Stomach (tissue), 9 donors: ENCODE data around the gene AK6. TPM values are rescaled to one million over a fixed set of nuclear protein-coding genes. Genes with fewer than 3 reads are reported as not detected.
A peak's percentile ranks its signal among the peaks of the same experiment; 100 is the strongest.

ENCODE experiments used
- DNase-seq, 2 donors: peaks; one replicate each; pipeline versions ENCODE4 v3.0.0 to v3.0.0-alpha.2; 2013 to 2019
- H3K27ac ChIP-seq, 5 donors: fragments of 200-600 bp in 4 of 5; sonication (generic) in 4 of 5; one replicate each; pipeline ENCODE4 v1.5.1; 2013 to 2019; ENCODE audit warnings: mild to moderate bottlenecking in 1 of 5, moderate library complexity in 1 of 5
- H3K27me3 ChIP-seq, 3 donors: fragments of 200-600 bp; sonication (generic); one replicate each; pipeline ENCODE4 v1.5.1; 2017 to 2019; ENCODE audit warnings: mixed run types in 1 of 3
- H3K36me3 ChIP-seq, 4 donors: fragments of 200-600 bp; sonication (generic); 1 replicate in 3 of 4; 2 replicates in 1 of 4; pipeline ENCODE4 v1.5.1; 2016 to 2019
- H3K4me1 ChIP-seq, 4 donors: fragments of 200-600 bp; sonication (generic); one replicate each; pipeline ENCODE4 v1.5.1; 2016 to 2019
- H3K4me3 ChIP-seq, 4 donors: fragments of 200-600 bp; sonication (generic) in 3 of 4; one replicate each; pipeline ENCODE4 v1.5.1; 2016 to 2019; ENCODE audit warnings: mild to moderate bottlenecking in 1 of 4
- H3K9me3 ChIP-seq, 4 donors: fragments of 200-600 bp; sonication (generic); one replicate each; pipeline ENCODE4 v1.5.1; 2016 to 2019
- EP300 ChIP-seq: sonication (generic); formaldehyde crosslinking; IDR thresholded peaks from one replicate; pipeline ENCODE4 v1.6.1; 2017; ENCODE audit warnings: antibody characterized with exemption
- POLR2A ChIP-seq, 4 donors: fragments of 450-650 bp; IDR thresholded peaks; one replicate each; pipeline ENCODE4 v1.6.1; 2016; ENCODE audit warnings: antibody characterized with exemption in 4 of 4, control low read depth in 2 of 4, mild to moderate bottlenecking in 1 of 4, moderate library complexity in 1 of 4
- POLR2AphosphoS5 ChIP-seq, 3 donors: sonication (generic); formaldehyde crosslinking; IDR thresholded peaks; one replicate each; pipeline ENCODE4 v1.6.1; 2016; ENCODE audit warnings: antibody characterized with exemption in 3 of 3
- WGBS, 5 donors: extraction: QIAGEN DNeasy Blood & Tissue Kit in 3 of 5; methylation state at CpG; one replicate each; pipeline versions ENCODE4 v1.1.5 to v1.1.7; 2013 to 2018; 5-methylcytosine and 5-hydroxymethylcytosine counted together
- intact Hi-C: fragments of 100-400 bp; cut with DNase I; formaldehyde crosslinking; loops from one replicate; pipeline ENCODE4 v1.15.1; 2023; ENCODE audit warnings: low total_unique reads
- polyA plus RNA-seq, 3 donors: library from polyadenylated mRNA; stranded (reverse); fragments of 200-250 nt; gene quantifications; one replicate each; pipeline ENCODE4 v1.2.3, GENCODE V29; 2013
- total RNA-seq, 5 donors: library from RNA; depleted of rRNA; stranded (reverse); fragments of >200 nt; gene quantifications; one replicate each; pipeline versions ENCODE4 v1.1.0 to v1.2.3, GENCODE V29; 2014 to 2016
- TF ChIP-seq, protein P1 (sequence below), 7 experiments: fragments of 450-650 bp in 4 of 7; fragments of 200-600 bp in 3 of 7; sonication (generic) in 3 of 7; IDR thresholded peaks; one replicate each; pipeline ENCODE4 v1.5.1; 2016 to 2019; ENCODE audit warnings: antibody characterized with exemption in 7 of 7, control low read depth in 2 of 7, mild to moderate bottlenecking in 1 of 7
- donor health status: healthy with polysubstance abuse.
- donor health status: Bipolar disorder and iron deficiency.
- donor health status: healthy.

AK6 gene
- total and polyA plus RNA-seq, 8 donors: 17.5 to 45.4 (median 41.4) TPM; not detected in 2

- no peak for TF ChIP-seq POLR2A (IDR thresholded peaks at IDR 0.05)
- no peak for TF ChIP-seq EP300
- TF ChIP-seq POLR2AphosphoS5 (IDR thresholded peaks at IDR 0.05): no peak
- TF ChIP-seq, protein P1, sequence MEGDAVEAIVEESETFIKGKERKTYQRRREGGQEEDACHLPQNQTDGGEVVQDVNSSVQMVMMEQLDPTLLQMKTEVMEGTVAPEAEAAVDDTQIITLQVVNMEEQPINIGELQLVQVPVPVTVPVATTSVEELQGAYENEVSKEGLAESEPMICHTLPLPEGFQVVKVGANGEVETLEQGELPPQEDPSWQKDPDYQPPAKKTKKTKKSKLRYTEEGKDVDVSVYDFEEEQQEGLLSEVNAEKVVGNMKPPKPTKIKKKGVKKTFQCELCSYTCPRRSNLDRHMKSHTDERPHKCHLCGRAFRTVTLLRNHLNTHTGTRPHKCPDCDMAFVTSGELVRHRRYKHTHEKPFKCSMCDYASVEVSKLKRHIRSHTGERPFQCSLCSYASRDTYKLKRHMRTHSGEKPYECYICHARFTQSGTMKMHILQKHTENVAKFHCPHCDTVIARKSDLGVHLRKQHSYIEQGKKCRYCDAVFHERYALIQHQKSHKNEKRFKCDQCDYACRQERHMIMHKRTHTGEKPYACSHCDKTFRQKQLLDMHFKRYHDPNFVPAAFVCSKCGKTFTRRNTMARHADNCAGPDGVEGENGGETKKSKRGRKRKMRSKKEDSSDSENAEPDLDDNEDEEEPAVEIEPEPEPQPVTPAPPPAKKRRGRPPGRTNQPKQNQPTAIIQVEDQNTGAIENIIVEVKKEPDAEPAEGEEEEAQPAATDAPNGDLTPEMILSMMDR (IDR thresholded peaks at IDR 0.05): no peak
- Histone ChIP-seq H3K27me3 (no peaks in the 10 kb centered on the region), H3K27ac (peak overlapping the region in 1 of 5 donors; percentile 9), H3K9me3 (no peaks in the 10 kb centered on the region), H3K4me3 (no peak overlapping the region), H3K36me3 (peaks cover 6 to 62% (median 35%) of the 10 kb centered on the region in 4 donors), H3K4me1 (peaks cover 0 to 5% (median 0%) of the 10 kb centered on the region in 4 donors)
- intact Hi-C loops: loop anchor here (10.0 kb wide), 1 partner anchor 266 kb away; the partner anchor contains the start of gene SLC30A5
- no peak for DNase-seq
- 56 to 81% (median 64%) methylated on average over 1 of the region's 1 CpG for WGBS, 5 donors
Observed at GRCh38 chr5:69360442-69360841, 8.9 kb downstream of the AK6 start.

DNA sequence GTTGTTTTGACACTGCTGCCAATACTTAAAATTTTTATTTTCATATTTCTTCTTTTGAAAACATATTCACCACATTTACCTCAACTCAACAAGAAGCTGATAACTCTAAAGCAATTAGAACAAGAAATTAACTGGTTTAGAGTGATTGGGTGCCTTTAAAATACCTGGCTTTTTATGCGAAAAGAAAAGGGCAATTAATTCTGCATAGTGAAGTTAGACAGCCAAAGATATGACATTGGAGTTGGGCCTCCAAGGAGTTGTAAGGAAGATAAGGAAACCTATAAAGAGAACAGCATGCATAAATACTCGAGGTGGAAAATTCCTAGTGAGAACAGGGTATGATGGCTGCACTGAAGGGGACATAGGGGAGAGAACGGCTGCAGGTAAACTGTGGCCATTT is 9.6 kb downstream of the AK6 start:
- intact Hi-C loops: loop anchor here (10.0 kb wide), 1 partner anchor 265 kb away; the partner anchor contains the start of gene SLC30A5
- H3K27me3 ChIP-seq: no peaks in the 10 kb centered on the region
- DNase-seq: no peak
- H3K4me3 ChIP-seq: no peak overlapping the region
- peaks cover 0 to 62% (median 35%) of the 10 kb centered on the region in 4 donors for H3K36me3 ChIP-seq
- no peak for TF ChIP-seq POLR2AphosphoS5 (IDR thresholded peaks at IDR 0.05)
- TF ChIP-seq, protein P1 (IDR thresholded peaks at IDR 0.05): no peak
- no peak for TF ChIP-seq POLR2A (IDR thresholded peaks at IDR 0.05)
- TF ChIP-seq EP300: no peak
- peak overlapping the region in 1 of 5 donors; percentile 9 for H3K27ac ChIP-seq
- no peaks in the 10 kb centered on the region for H3K9me3 ChIP-seq
- WGBS, 5 donors: 64 to 78% (median 69%) methylated on average over 3 of the region's 3 CpGs
- H3K4me1 ChIP-seq: peaks cover 0 to 5% (median 0%) of the 10 kb centered on the region in 4 donors

- Histone ChIP-seq H3K4me1 (no peaks in the 10 kb centered on the region), H3K36me3 (peaks cover 25 to 60% (median 60%) of the 10 kb centered on the region in 4 donors), H3K27me3 (no peaks in the 10 kb centered on the region), H3K4me3 (no peak overlapping the region), H3K27ac (no peak overlapping the region), H3K9me3 (no peaks in the 10 kb centered on the region)
- DNase-seq: no peak
- TF ChIP-seq, protein P1 (IDR thresholded peaks at IDR 0.05): no peak
- no peak for TF ChIP-seq POLR2A (IDR thresholded peaks at IDR 0.05)
- TF ChIP-seq POLR2AphosphoS5 (IDR thresholded peaks at IDR 0.05): no peak
- TF ChIP-seq EP300: no peak
- intact Hi-C loops: no loop called here
Observed at GRCh38 chr5:69350664-69351063, 18.7 kb downstream of the AK6 start.

GRCh38 chr5:69343083-69343482 is 26.2 kb downstream of the AK6 start:
- TF ChIP-seq, protein P1 (IDR thresholded peaks at IDR 0.05): no peak
- TF ChIP-seq POLR2A (IDR thresholded peaks at IDR 0.05): no peak
- TF ChIP-seq EP300: no peak
- no peak for TF ChIP-seq POLR2AphosphoS5 (IDR thresholded peaks at IDR 0.05)
- Histone ChIP-seq H3K27ac (no peak overlapping the region), H3K9me3 (no peaks in the 10 kb centered on the region), H3K36me3 (no peaks in the 10 kb centered on the region), H3K4me3 (no peak overlapping the region), H3K4me1 (no peaks in the 10 kb centered on the region), H3K27me3 (no peaks in the 10 kb centered on the region)
- WGBS, 5 donors: 35 to 55% (median 50%) methylated on average over 1 of the region's 1 CpG
- no peak for DNase-seq
- intact Hi-C loops: no loop called here
